CD8-positive, alpha-beta memory T cell (primary cell): Measurements from ENCODE around the gene LCOR. TPM values are rescaled to one million over a fixed set of nuclear protein-coding genes. Genes with fewer than 3 reads are reported as not detected.
"Not testable (repeated sequence)": the region's sequence is repeated elsewhere in the genome, so short reads cannot be mapped to it uniquely, and the experiment has no call there.

Source experiments
- CTCF ChIA-PET: fragments of 350-600 bp; sonication (Branson Sonifier 250); formaldehyde crosslinking; loops from one replicate; lab custom pipeline; 2021; ENCODE audit warnings: antibody characterized with exemption; lab: Charles Lee
- POLR2A ChIA-PET: fragments of 350-600 bp; sonication (Branson Sonifier 250); formaldehyde crosslinking; loops from one replicate; lab custom pipeline; 2021; ENCODE audit warnings: antibody characterized with exemption; lab: Charles Lee
- DNase-seq, 5 donors: peaks; one replicate each; pipeline versions ENCODE4 v3.0.0 to v3.0.0-alpha.2; 2020 to 2022; ENCODE audit warnings: mixed read lengths in 1 of 5
- H3K27ac ChIP-seq: one replicate; pipeline ENCODE4 v1.7.0; 2013; ENCODE audit warnings: low read depth, mild to moderate bottlenecking, low read length, moderate library complexity
- H3K27me3 ChIP-seq: 2 replicates; pipeline ENCODE4 v1.7.0; 2013; ENCODE audit warnings: low read length, mild to moderate bottlenecking; ENCODE audit not compliant: insufficient read depth, poor library complexity, severe bottlenecking
- H3K36me3 ChIP-seq: 2 replicates; pipeline ENCODE4 v1.7.0; 2013; ENCODE audit warnings: mild to moderate bottlenecking, low read length, moderate library complexity; ENCODE audit not compliant: insufficient read depth
- H3K4me1 ChIP-seq: 2 replicates; pipeline ENCODE4 v1.7.0; 2013; ENCODE audit warnings: mild to moderate bottlenecking, low read length, moderate library complexity; ENCODE audit not compliant: insufficient read depth
- H3K4me3 ChIP-seq: 2 replicates; pipeline ENCODE4 v1.7.0; 2013; ENCODE audit warnings: mild to moderate bottlenecking, low read length
- H3K9me3 ChIP-seq: 2 replicates; pipeline ENCODE4 v1.7.0; 2013; ENCODE audit warnings: mild to moderate bottlenecking, low read length
- H3K27ac Mint-ChIP-seq, 8 donors: one replicate each; pipeline ENCODE4 v1.8.0; 2020 to 2021; ENCODE audit warnings: mixed read lengths in 8 of 8, mild to moderate bottlenecking in 6 of 8, inconsistent platforms in 3 of 8, moderate library complexity in 3 of 8
- H3K27me3 Mint-ChIP-seq, 2 donors: one replicate each; pipeline ENCODE4 v1.8.0; 2020 to 2021; ENCODE audit warnings: mixed read lengths in 2 of 2, mild to moderate bottlenecking in 1 of 2, moderate library complexity in 1 of 2
- H3K36me3 Mint-ChIP-seq, 3 donors: one replicate each; pipeline ENCODE4 v1.8.0; 2020 to 2021; ENCODE audit warnings: mixed read lengths in 3 of 3, inconsistent platforms in 1 of 3, mild to moderate bottlenecking in 1 of 3
- H3K4me1 Mint-ChIP-seq, 3 donors: one replicate each; pipeline ENCODE4 v1.8.0; 2020 to 2021; ENCODE audit warnings: mixed read lengths in 3 of 3, inconsistent platforms in 1 of 3, mild to moderate bottlenecking in 1 of 3
- H3K4me3 Mint-ChIP-seq, 7 donors: one replicate each; pipeline ENCODE4 v1.8.0; 2020 to 2021; ENCODE audit warnings: mixed read lengths in 7 of 7, mild to moderate bottlenecking in 6 of 7, moderate library complexity in 4 of 7, inconsistent platforms in 2 of 7
- H3K9me3 Mint-ChIP-seq, 5 donors: one replicate each; pipeline ENCODE4 v1.8.0; 2020 to 2022; ENCODE audit warnings: mixed read lengths in 5 of 5, mild to moderate bottlenecking in 3 of 5, moderate library complexity in 2 of 5, inconsistent platforms in 1 of 5
- polyA plus RNA-seq: library from polyadenylated mRNA; unstranded; fragments of 300-500 nt; fragmentation: Illumina TruSeq; gene quantifications from one replicate; pipeline ENCODE4 v1.2.3, GENCODE V29; 2021
- total RNA-seq, 2 experiments: library from RNA; stranded (reverse); gene quantifications; one replicate each; pipeline ENCODE4 v1.2.3, GENCODE V29; 2021

Gene LCOR
- total and polyA plus RNA-seq, 3 experiments from 2014 or later = 20.3 to 26.1 (median 20.8) TPM

DNA sequence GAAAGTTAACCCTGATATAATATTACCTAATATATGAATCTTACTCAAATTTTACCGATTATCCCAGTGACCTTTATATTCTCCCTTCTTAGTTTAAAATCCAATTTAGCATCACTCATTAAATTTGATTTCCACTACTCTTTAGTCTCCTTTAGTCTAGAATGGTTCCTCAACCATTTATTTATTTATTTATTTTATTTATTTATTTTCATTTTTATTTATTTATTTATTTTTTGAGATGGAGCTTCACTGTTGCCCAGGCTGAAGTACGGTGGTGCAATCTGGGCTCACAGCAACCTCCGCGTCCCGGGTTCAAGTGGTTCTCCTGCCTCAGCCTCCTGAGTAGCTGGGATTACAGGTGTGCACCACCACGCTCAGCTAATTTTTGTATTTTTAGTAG, 92.8 kb downstream of the LCOR start:
- Mint-ChIP-seq H3K4me3 (no peak overlapping the region), H3K4me1 (peaks cover 41 to 71% (median 54%) of the 10 kb centered on the region in 3 donors), H3K9me3 (no peaks in the 10 kb centered on the region), H3K36me3 (peaks cover 14 to 54% (median 19%) of the 10 kb centered on the region in 3 donors), H3K27me3 (no peaks in the 10 kb centered on the region), H3K27ac (no peak overlapping the region)
- Histone ChIP-seq H3K4me3 (no peak overlapping the region), H3K4me1 (no peaks in the 10 kb centered on the region), H3K9me3 (no peaks in the 10 kb centered on the region), H3K27me3 (no peaks in the 10 kb centered on the region), H3K27ac (no peak overlapping the region), H3K36me3 (no peaks in the 10 kb centered on the region)
- CTCF ChIA-PET = no interaction called here
- no peak for DNase-seq
- POLR2A ChIA-PET = no interaction called here

DNA sequence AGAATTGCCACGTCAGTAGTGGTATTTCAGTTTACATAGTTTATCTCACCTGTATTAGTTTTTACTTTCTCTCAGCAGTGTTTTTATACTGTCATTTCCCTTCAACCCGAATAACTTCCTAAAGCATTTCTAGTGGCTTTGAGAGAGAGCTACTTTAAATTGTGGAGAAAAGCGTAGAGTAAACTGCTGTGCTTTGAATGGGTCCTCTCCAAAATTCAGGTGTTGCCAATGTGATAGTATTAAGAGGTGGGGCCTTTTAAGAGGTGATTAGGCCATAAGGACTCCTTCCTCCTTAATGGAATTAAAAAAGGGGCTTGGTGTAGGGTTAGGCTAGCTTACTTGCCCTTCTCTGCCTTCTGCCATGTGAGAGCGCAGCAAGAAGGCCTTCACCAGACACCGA, 98.4 kb downstream of the LCOR start:
- H3K36me3 Mint-ChIP-seq = peaks cover 13 to 36% (median 14%) of the 10 kb centered on the region in 3 donors
- Histone ChIP-seq H3K4me1 (no peaks in the 10 kb centered on the region), H3K36me3 (no peaks in the 10 kb centered on the region), H3K27ac (no peak overlapping the region), H3K9me3 (no peaks in the 10 kb centered on the region), H3K4me3 (no peak overlapping the region), H3K27me3 (no peaks in the 10 kb centered on the region)
- H3K27me3 Mint-ChIP-seq = no peaks in the 10 kb centered on the region
- POLR2A ChIA-PET = no interaction called here
- CTCF ChIA-PET = interaction anchor here (0.8 kb wide), 1 partner anchor 323 kb away, joined by 3 read pairs; no protein-coding TSS in a partner anchor
- no peaks in the 10 kb centered on the region for H3K9me3 Mint-ChIP-seq
- peak overlapping the region in 1 of 8 donors; percentile 12 for H3K27ac Mint-ChIP-seq
- no peak for DNase-seq
- peaks cover 32 to 53% (median 35%) of the 10 kb centered on the region in 3 donors for H3K4me1 Mint-ChIP-seq
- H3K4me3 Mint-ChIP-seq = no peak overlapping the region

DNA sequence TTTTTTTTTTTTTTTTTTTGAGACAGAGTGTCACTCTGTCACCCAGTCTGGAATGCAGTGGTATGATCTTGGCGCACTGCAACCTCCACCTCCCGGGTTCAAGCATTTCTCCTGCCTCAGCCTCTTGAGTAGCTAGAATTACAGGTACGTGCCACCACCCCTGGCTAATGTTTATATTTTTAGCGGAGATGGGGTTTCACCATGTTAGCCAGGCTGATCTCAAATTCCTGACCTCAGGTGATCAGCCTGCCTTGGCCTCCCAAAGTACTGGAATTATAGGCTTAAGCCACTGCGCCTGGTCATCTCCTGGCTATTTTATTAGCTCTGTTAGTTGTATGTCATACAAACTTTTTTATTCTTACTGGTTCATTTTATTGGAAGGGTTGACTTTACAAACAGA, 103.0 kb downstream of the LCOR start:
- H3K4me3 Mint-ChIP-seq = no peak overlapping the region
- DNase-seq = no peak
- H3K36me3 ChIP-seq = no peaks in the 10 kb centered on the region
- no peaks in the 10 kb centered on the region for H3K4me1 ChIP-seq
- peaks cover 0 to 30% (median 7%) of the 10 kb centered on the region in 3 donors for H3K36me3 Mint-ChIP-seq
- H3K27ac ChIP-seq = no peak overlapping the region
- H3K27me3 Mint-ChIP-seq = no peaks in the 10 kb centered on the region
- no peak overlapping the region for H3K27ac Mint-ChIP-seq
- ChIA-PET POLR2A (no interaction called here), CTCF (interaction anchor here (0.6 kb wide), 1 partner anchor 138 kb away, joined by 3 read pairs; no protein-coding TSS in a partner anchor)
- H3K9me3 ChIP-seq = no peaks in the 10 kb centered on the region
- H3K9me3 Mint-ChIP-seq = no peaks in the 10 kb centered on the region
- H3K4me3 ChIP-seq = no peak overlapping the region
- H3K27me3 ChIP-seq = no peaks in the 10 kb centered on the region
- H3K4me1 Mint-ChIP-seq = peaks cover 6 to 17% (median 16%) of the 10 kb centered on the region in 3 donors

DNA sequence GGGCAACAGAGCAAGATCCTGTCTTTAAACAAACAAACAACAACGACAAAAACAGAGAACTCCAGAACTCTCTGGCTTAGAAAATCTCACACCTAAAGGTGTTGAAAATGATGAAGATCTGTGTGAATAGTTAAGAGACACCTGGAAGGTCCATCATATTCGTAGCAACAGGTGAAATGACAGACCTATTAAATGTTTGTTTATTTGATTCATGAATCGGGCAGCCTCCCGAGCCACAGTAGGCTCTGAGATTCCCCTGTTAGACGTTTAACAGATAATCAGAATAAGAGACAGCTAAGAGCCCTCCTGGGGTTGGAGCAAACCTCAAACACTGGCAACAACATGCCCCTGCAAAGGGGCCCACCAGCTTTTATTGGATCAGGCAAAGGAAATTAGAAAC, 103.7 kb downstream of the LCOR start:
- peak overlapping the region in 1 of 8 donors; percentile 70 for H3K27ac Mint-ChIP-seq
- Histone ChIP-seq H3K9me3 (no peaks in the 10 kb centered on the region), H3K4me3 (no peak overlapping the region), H3K27me3 (no peaks in the 10 kb centered on the region), H3K4me1 (no peaks in the 10 kb centered on the region), H3K36me3 (no peaks in the 10 kb centered on the region), H3K27ac (no peak overlapping the region)
- ChIA-PET POLR2A (no interaction called here), CTCF (no interaction called here)
- H3K9me3 Mint-ChIP-seq = no peaks in the 10 kb centered on the region
- H3K36me3 Mint-ChIP-seq = peaks cover 0 to 30% (median 7%) of the 10 kb centered on the region in 3 donors
- H3K4me1 Mint-ChIP-seq = peaks cover 6 to 17% (median 12%) of the 10 kb centered on the region in 3 donors
- DNase-seq = no peak
- H3K4me3 Mint-ChIP-seq = peak overlapping the region in 1 of 7 donors; percentile 49
- H3K27me3 Mint-ChIP-seq = no peaks in the 10 kb centered on the region

DNA sequence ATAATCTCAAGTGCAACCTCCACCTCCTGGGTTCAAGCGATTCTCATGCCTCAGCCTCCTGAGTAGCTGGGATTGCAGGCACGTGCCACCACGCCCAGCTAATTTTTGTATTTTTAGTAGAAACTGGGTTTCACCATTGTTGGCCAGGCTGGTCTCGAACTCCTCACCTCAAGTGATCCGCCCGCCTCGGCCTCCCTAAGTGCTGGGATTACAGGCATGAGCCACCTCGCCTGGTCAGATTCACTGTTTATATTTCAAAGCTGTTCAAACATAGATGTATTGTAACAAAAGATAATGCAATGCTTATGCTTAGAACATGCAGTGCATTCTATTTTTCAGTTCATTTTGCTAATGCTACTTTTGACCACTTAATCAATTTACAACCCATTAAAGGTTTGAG, 111.1 kb downstream of the LCOR start:
- CTCF ChIA-PET, H3K27ac ChIP-seq, H3K4me1 ChIP-seq, H3K27me3 ChIP-seq, DNase-seq, H3K9me3 Mint-ChIP-seq, POLR2A ChIA-PET, H3K36me3 ChIP-seq, H3K4me3 ChIP-seq, H3K9me3 ChIP-seq, H3K27me3 Mint-ChIP-seq, H3K4me3 Mint-ChIP-seq, H3K27ac Mint-ChIP-seq: not testable (repeated sequence)
- Mint-ChIP-seq H3K36me3 (peaks cover 0 to 28% (median 8%) of the 10 kb centered on the region in 3 donors), H3K4me1 (peaks cover 12 to 24% (median 17%) of the 10 kb centered on the region in 3 donors)

DNA sequence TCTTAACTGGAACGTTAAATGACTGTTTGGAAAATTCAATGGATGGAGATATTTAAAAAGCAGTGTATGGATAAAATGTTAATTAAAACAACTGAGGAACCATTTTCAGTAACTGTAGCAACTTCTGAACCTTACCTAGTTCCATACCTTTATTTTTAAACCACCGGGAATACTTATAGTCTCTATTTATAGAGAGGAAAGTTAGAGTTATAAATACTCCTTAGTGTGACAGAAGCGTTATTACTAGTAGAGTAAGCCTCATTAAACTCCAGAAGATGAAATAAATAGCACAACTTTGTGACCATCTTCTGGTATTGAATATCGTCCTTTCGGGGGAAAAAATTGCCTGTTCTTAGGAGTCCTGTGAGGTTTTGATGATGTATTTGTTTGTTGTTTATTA, 114.9 kb downstream of the LCOR start:
- peak overlapping the region in 1 of 8 donors; percentile 26 for H3K27ac Mint-ChIP-seq
- H3K9me3 Mint-ChIP-seq = no peaks in the 10 kb centered on the region
- H3K4me1 Mint-ChIP-seq = peaks cover 20 to 40% (median 31%) of the 10 kb centered on the region in 3 donors
- no peak overlapping the region for H3K4me3 Mint-ChIP-seq
- Histone ChIP-seq H3K4me3 (no peak overlapping the region), H3K9me3 (no peaks in the 10 kb centered on the region), H3K27ac (no peak overlapping the region), H3K27me3 (no peaks in the 10 kb centered on the region), H3K36me3 (peaks cover 9% of the 10 kb centered on the region), H3K4me1 (peaks cover 4% of the 10 kb centered on the region)
- no peak for DNase-seq
- ChIA-PET CTCF (no interaction called here), POLR2A (no interaction called here)
- H3K36me3 Mint-ChIP-seq = peaks cover 0 to 42% (median 10%) of the 10 kb centered on the region in 3 donors
- H3K27me3 Mint-ChIP-seq = no peaks in the 10 kb centered on the region

DNA sequence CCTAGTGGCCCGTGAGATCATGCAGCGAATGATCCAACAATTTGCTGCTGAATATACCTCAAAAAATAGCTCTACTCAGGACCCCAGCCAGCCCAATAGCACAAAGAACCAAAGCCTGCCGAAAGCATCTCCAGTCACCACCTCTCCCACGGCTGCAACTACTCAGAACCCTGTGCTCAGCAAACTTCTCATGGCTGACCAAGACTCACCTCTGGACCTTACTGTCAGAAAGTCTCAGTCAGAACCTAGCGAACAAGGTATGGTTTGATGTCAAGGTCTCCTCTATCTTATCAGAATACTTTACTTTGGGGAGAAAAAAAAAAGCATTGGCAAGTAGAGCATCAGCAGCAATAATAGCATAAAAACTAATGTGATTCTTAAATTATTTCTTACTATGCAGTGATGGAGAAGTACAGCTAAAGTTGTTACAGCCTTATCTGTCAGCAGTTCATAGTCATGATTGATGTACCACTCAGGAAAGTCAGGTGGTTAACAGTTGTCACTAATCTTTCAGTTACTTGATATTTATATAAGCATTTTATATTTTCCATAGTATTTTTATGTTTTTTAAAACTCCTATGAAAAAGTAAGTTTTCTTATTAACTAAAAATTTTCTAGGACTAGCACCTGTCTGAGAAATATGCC, 117.1 kb downstream of the LCOR start:
- no peaks in the 10 kb centered on the region for H3K9me3 ChIP-seq
- Mint-ChIP-seq H3K4me1 (peaks cover 20 to 40% (median 31%) of the 10 kb centered on the region in 3 donors), H3K36me3 (peaks cover 0 to 54% (median 9%) of the 10 kb centered on the region in 3 donors), H3K27ac (no peak overlapping the region), H3K9me3 (no peaks in the 10 kb centered on the region), H3K27me3 (no peaks in the 10 kb centered on the region), H3K4me3 (peak overlapping the region in 1 of 7 donors; percentile 33)
- no peak for DNase-seq
- no peak overlapping the region for H3K27ac ChIP-seq
- H3K36me3 ChIP-seq = peaks cover 5% of the 10 kb centered on the region
- H3K4me3 ChIP-seq = no peak overlapping the region
- POLR2A ChIA-PET = no interaction called here
- H3K27me3 ChIP-seq = no peaks in the 10 kb centered on the region
- H3K4me1 ChIP-seq = peaks cover 4% of the 10 kb centered on the region
- CTCF ChIA-PET = interaction anchor here (1.3 kb wide), 1 partner anchor 1326 kb away, joined by 3 read pairs; no protein-coding TSS in a partner anchor

DNA sequence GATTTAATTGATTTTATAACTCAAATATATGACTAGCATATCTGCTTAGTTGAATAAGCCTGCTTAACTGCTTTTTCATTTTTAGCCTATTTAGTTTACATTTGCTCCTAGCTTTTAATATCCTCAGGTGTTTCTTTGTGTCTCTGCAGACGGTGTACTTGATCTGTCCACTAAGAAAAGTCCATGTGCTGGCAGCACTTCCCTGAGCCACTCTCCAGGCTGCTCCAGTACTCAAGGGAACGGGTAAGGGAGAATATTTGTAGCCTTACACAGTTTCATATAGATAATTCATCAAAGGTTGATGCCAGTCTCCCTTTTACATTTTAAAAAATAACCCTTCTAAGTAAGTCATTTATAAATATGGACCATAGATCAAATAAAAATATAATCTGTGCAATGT, 119.9 kb downstream of the LCOR start:
- H3K4me1 ChIP-seq = peaks cover 4% of the 10 kb centered on the region
- H3K27ac Mint-ChIP-seq = peak overlapping the region in 2 of 8 donors; percentile 13 to 69
- ChIA-PET POLR2A (no interaction called here), CTCF (no interaction called here)
- DNase-seq = no peak
- H3K4me3 Mint-ChIP-seq = no peak overlapping the region
- peaks cover 12 to 25% (median 23%) of the 10 kb centered on the region in 3 donors for H3K4me1 Mint-ChIP-seq
- no peak overlapping the region for H3K4me3 ChIP-seq
- peaks cover 5 to 69% (median 19%) of the 10 kb centered on the region in 3 donors for H3K36me3 Mint-ChIP-seq
- no peaks in the 10 kb centered on the region for H3K27me3 Mint-ChIP-seq
- H3K27me3 ChIP-seq = no peaks in the 10 kb centered on the region
- no peaks in the 10 kb centered on the region for H3K9me3 Mint-ChIP-seq
- H3K36me3 ChIP-seq = peaks cover 17% of the 10 kb centered on the region
- no peak overlapping the region for H3K27ac ChIP-seq
- H3K9me3 ChIP-seq = no peaks in the 10 kb centered on the region
